ENCODE data around the gene MAP2K6. TPM values are rescaled to one million over a fixed set of nuclear protein-coding genes. Genes with fewer than 3 reads are reported as not detected.

Gene MAP2K6
- total RNA-seq, 1 donor from 2014 or later = 101 TPM

- Mint-ChIP-seq H3K36me3 (peaks cover 2% of the 10 kb centered on the region), H3K9me3 (no peaks in the 10 kb centered on the region), H3K4me3 (no peak overlapping the region), H3K4me1 (peaks cover 38% of the 10 kb centered on the region), H3K27me3 (ENCODE audit: insufficient read depth, low read depth) (no peaks in the 10 kb centered on the region), H3K27ac (no peak overlapping the region)
- no peaks in the 10 kb centered on the region for H3F3A ChIP-seq (ENCODE audit: low read depth)
- H3K36me3 ChIP-seq = no peaks in the 10 kb centered on the region
- H3K27me3 ChIP-seq = no peaks in the 10 kb centered on the region
- H3K4me1 ChIP-seq = peaks cover 47% of the 10 kb centered on the region
- no peak overlapping the region for H3K9ac ChIP-seq
- no peak overlapping the region for H3K27ac ChIP-seq
- peaks cover 88% of the 10 kb centered on the region for H4K20me1 ChIP-seq (ENCODE audit: low read depth)
- H2AFZ ChIP-seq (replicated peaks) = no peak overlapping the region
- no peak for TF ChIP-seq EZH2 (IDR thresholded peaks at IDR 0.05)
- TF ChIP-seq CTCF (IDR thresholded peaks at IDR 0.05) = no peak
- no peak for TF ChIP-seq EZH2phosphoT487 (IDR thresholded peaks at IDR 0.05)
- H3K4me2 ChIP-seq = no peak overlapping the region
- H3K79me2 ChIP-seq (ENCODE audit: low read depth) = peaks cover 94% of the 10 kb centered on the region
- H3K4me3 ChIP-seq = no peak overlapping the region
- no peak for DNase-seq (ENCODE audit: low spot score)
- no peaks in the 10 kb centered on the region for H3K9me3 ChIP-seq (ENCODE audit: low read depth)
Observed at GRCh38 chr17:69497161-69497560, 82.7 kb downstream of the MAP2K6 start.

- peaks cover 48% of the 10 kb centered on the region for H3K4me1 ChIP-seq
- Mint-ChIP-seq H3K36me3 (peaks cover 2% of the 10 kb centered on the region), H3K27me3 (ENCODE audit: insufficient read depth, low read depth) (no peaks in the 10 kb centered on the region), H3K9me3 (no peaks in the 10 kb centered on the region), H3K4me1 (peaks cover 50% of the 10 kb centered on the region), H3K27ac (no peak overlapping the region), H3K4me3 (no peak overlapping the region)
- no peaks in the 10 kb centered on the region for H3K9me3 ChIP-seq (ENCODE audit: low read depth)
- TF ChIP-seq EZH2 (IDR thresholded peaks at IDR 0.05) (no peak), CTCF (IDR thresholded peaks at IDR 0.05) (no peak), EZH2phosphoT487 (IDR thresholded peaks at IDR 0.05) (no peak)
- no peak overlapping the region for H2AFZ ChIP-seq (replicated peaks)
- H3K9ac ChIP-seq = no peak overlapping the region
- peaks cover 86% of the 10 kb centered on the region for H4K20me1 ChIP-seq (ENCODE audit: low read depth)
- no peak overlapping the region for H3K4me3 ChIP-seq
- no peaks in the 10 kb centered on the region for H3K36me3 ChIP-seq
- no peak overlapping the region for H3K27ac ChIP-seq
- DNase-seq (ENCODE audit: low spot score) = no peak
- peaks cover 96% of the 10 kb centered on the region for H3K79me2 ChIP-seq (ENCODE audit: low read depth)
- H3K4me2 ChIP-seq = no peak overlapping the region
- H3F3A ChIP-seq (ENCODE audit: low read depth) = no peaks in the 10 kb centered on the region
- no peaks in the 10 kb centered on the region for H3K27me3 ChIP-seq
Observed at GRCh38 chr17:69499318-69499717, 84.8 kb downstream of the MAP2K6 start.

- H3K36me3 Mint-ChIP-seq = peaks cover 6% of the 10 kb centered on the region
- Histone ChIP-seq H3F3A (ENCODE audit: low read depth) (peaks cover 6% of the 10 kb centered on the region), H4K20me1 (ENCODE audit: low read depth) (peaks cover 86% of the 10 kb centered on the region), H3K36me3 (no peaks in the 10 kb centered on the region), H3K27ac (no peak overlapping the region), H3K27me3 (no peaks in the 10 kb centered on the region), H3K79me2 (ENCODE audit: low read depth) (peaks cover 88% of the 10 kb centered on the region), H2AFZ (replicated peaks) (no peak overlapping the region), H3K4me3 (no peak overlapping the region), H3K9me3 (ENCODE audit: low read depth) (no peaks in the 10 kb centered on the region), H3K4me2 (no peak overlapping the region), H3K9ac (no peak overlapping the region), H3K4me1 (peaks cover 48% of the 10 kb centered on the region)
- no peak overlapping the region for H3K27ac Mint-ChIP-seq
- H3K4me1 Mint-ChIP-seq = peaks cover 58% of the 10 kb centered on the region
- DNase-seq (ENCODE audit: low spot score) = no peak
- no peaks in the 10 kb centered on the region for H3K27me3 Mint-ChIP-seq (ENCODE audit: insufficient read depth, low read depth)
- TF ChIP-seq CTCF (IDR thresholded peaks at IDR 0.05) (no peak), EZH2 (IDR thresholded peaks at IDR 0.05) (no peak), EZH2phosphoT487 (IDR thresholded peaks at IDR 0.05) (no peak)
- no peak overlapping the region for H3K4me3 Mint-ChIP-seq
- H3K9me3 Mint-ChIP-seq = no peaks in the 10 kb centered on the region
Observed at GRCh38 chr17:69500911-69501429, 86.5 kb downstream of the MAP2K6 start.
